DMS53 (cell line): ENCODE measurements around the gene AGER.
A peak's percentile ranks its signal among the peaks of the same experiment; 100 is the strongest.
"Not testable (repeated sequence)": the region's sequence is repeated elsewhere in the genome, so short reads cannot be mapped to it uniquely, and the experiment has no call there.

Experiments
- DNase-seq: peaks from one replicate; lab custom pipeline; 2025; lab: John Stamatoyannopoulos, UW

The AGER gene

DNA sequence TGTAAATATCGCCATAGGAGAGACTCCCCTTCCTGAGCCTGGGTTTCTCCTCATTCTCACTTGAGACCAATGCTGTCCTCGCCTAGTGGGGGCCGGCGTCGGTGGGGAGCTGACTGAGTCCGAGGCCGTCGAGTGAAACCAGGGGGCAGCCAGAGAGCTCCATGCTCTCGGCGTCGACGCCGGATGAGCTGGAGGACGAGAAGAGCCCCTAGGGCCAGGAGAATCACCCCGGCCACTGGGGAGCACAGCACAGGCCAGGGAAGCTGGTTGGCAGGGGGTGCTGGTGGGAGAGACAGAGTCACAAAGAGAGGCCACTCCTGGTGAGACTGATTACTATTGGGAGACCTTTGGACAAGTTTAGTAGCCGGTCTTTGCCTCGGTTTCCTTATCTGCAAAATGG, 14.8 kb upstream of the AGER start:
- DNase-seq: no peak

GRCh38 chr6:32198345-32198696, 14.3 kb upstream of the AGER start:
- DNase-seq: no peak

DNA sequence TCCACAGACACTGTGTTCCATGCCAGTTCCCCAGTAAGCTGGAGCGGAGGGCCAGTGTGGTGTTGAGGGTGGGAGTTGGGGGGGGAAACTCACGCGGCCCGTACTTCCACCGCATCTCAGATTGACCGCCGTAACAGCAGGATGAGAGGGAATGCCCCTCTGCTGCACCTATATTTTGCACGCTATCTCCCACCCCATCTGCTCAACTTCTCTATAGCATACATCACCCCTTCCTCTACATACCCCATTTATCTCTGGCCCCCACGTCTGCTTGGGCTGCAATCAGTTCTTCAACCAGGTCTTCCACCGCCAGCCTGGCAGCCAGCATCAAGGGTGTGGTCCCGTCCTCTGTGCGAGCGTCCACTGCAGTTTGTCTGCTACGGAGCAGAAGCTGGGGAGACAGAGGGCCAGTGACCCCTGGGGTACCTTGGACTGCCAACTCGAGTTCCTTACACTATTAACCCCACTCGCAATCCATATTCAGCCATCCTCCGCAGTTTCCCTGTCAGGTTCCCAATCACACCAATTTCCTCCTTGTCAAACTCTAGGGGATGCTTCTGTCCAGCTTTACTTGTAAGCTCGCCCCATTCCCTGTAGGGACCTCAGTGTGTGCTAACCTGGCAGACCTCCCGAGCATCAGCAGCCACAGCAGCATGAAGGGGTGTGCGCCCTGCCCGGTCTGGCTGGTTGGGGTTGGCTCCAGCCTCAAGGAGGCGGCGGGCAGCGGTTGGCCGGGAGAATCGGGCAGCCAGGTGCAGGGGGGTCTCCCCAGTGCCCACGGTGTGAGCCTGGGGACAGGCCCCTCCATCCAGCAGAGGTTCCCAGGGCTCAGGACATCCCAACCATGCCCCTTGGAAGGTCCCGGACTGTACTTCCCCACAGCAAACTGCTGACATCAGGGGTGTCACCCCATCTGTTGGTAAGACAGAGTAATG, 12.9 kb upstream of the AGER start:
- peak; percentile 66 for DNase-seq

DNA sequence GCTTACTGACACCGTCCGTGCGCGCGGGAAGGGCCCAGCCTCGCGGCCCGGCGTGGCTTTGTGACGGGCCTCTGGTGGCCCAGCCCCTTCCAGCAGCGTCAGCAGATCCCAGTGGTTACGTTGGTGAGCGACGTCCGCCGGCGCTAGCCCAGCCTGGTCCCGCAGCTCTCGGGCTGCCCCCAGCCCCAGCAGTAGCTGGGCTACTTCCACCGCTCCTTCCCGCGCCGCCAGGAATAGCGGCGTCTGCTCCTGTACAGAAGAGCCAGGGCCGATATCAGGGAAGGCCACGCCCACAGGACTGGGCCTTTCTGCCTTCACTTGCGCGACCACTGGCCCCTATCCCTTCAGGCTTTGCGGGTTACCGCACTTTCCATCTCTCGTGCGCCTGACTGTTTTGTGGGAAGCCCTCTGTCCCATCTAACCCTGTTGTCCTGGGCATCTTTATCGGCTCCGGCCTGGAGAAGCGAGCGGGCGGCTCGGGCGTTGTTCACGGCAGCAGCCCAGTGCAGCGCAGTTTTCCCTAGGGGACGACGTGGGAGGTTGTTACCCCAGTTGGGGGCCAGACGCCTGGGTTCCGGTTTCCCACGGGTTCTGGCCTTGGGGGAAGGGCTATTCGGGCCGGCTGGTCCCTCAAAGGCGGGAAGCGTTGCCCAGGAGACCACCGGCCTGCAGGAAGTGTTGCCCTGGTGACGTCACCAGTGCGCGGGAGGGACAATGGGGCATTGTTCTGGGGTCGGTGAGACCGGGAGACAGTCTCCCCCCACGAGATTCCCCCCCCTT, 12.0 kb upstream of the AGER start:
- peak; percentile 91 for DNase-seq

GRCh38 chr6:32195652-32195901, 11.5 kb upstream of the AGER start:
- peak; percentile 100 for DNase-seq

GRCh38 chr6:32194825-32195651, 11.0 kb upstream of the AGER start:
- DNase-seq: peak; percentile 61

- no peak for DNase-seq
Observed at GRCh38 chr6:32194388-32194787, 10.3 kb upstream of the AGER start.

DNA sequence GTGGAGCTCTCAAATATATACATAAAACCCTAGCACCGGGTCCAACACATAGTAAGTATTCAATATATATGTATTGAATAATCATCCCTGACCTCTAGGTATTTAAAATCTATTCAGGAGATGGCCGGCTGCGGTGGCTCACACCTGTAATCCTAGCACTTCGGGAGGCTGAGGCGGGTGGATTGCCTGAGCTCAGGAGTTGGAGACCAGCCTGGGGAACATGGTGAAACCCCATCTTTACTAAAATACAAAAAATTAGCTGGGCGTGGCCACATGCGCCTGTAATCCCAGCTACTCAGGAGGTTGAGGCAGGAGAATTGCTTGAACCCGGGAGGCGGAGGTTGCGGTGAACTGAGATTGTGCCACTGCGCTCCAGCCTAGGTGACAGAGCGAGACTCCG, 9.0 kb upstream of the AGER start:
- not testable (repeated sequence) for DNase-seq

DNA sequence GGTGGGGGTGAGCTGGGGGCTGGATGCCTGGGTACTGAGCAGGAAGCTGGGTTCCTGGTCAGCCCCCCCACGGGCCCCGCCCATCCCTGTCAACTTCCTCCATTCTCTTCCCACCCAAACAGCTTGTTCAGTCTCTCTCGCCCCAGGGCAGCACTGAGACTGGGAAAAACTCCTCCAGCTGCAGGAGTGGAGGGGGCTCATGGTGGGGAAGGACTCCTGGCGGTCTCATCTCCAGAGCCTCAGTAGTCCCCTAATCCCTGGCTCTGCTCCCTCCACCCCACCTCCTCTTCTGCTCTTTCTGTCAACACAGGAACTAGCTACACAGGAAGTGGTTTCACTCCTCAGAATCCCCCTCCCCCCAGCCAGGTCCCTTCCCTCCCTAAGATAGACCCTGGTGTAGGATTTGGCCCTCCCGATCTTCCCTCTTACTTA, 8.6 kb upstream of the AGER start, which contains the start of gene GPSM3:
Gene GPSM3, minus strand, starts transcription at position 36 of the 432 bp plus-strand sequence. CDS start 130 bp downstream, outside the sequence.
- DNase-seq: peak; percentile 35

GRCh38 chr6:32191696-32192607, 7.9 kb upstream of the AGER start:
- DNase-seq: no peak

GRCh38 chr6:32190911-32191677, 7.0 kb upstream of the AGER start:
- DNase-seq: no peak

DNA sequence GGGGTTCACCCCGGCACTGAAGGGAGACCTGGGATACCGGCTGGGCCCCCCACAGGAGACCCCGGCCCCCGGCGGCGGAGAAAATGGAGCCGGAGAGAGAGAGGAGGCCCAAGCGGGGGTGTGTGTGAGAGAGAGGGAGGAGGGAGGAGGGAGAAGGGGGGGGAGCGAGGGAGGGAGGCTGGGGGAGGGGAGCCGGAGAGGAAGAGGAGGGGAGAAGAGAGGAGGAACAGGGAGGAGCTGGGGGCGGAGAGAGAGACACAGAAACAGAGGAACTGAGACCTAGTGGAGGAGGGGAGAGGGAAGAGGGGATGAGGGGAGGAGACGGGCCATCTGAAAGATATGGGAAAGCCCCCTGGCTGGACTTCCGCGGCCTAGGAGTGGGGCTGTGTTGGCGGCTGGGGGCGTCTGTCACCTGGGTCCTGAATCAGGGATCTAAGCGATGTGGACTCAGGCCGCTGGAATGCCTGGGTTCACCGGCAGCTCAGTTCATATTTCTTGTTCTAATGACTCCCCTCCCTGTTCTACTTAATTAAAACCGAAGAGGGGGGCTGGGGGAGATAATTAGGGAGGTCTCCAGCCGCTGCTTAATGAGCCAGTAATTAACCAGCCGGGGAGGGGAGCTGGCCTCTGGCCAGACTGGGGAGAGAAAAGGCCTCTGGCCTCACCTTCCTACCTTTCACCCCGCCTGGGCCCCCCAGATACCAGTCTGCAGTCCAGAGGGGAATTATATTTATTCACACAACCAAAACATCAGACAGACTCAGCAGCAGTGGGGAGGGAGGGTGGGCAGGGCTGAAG, 6.2 kb upstream of the AGER start, which contains the start of gene PBX2:
Gene PBX2, minus strand, starts transcription at position 149 of the 798 bp plus-strand sequence. CDS start 287 bp downstream, outside the sequence.
- peak; percentile 81 for DNase-seq

GRCh38 chr6:32189742-32190053, 5.6 kb upstream of the AGER start:
- no peak for DNase-seq

DNA sequence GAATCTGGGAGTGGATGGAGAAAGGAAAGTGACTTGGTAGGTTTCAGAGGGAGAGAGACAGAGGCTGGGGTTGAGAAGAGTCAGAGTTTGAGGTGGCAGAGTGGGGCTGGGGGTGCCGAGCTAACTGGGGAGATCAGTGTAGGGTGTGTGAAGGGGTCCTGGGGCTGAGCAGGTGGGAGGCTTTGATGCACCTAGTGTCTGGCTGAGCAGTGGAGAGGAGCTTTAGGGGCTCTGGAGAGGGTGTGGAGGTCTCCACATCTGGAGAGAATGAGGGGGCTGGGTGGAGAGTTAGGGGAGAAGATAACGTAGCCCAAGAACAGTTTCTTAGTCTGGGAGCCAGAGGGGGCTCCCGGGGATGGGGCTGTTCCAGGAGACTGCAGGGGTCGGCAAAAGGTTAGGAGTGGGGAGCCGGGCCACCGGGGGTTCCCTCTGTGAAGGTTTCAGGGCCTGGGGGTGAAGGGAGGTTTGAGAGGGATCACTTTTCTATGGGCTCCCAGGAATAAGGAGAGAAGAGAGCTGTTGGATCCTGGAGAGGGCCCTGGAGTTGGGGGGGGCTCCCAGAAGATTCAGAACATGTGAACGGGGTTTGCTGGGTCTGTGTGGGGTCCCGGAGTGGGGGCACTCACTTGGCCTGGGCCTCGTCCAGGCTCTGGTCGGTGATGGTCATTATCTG, 5.2 kb upstream of the AGER start:
- DNase-seq: no peak

DNA sequence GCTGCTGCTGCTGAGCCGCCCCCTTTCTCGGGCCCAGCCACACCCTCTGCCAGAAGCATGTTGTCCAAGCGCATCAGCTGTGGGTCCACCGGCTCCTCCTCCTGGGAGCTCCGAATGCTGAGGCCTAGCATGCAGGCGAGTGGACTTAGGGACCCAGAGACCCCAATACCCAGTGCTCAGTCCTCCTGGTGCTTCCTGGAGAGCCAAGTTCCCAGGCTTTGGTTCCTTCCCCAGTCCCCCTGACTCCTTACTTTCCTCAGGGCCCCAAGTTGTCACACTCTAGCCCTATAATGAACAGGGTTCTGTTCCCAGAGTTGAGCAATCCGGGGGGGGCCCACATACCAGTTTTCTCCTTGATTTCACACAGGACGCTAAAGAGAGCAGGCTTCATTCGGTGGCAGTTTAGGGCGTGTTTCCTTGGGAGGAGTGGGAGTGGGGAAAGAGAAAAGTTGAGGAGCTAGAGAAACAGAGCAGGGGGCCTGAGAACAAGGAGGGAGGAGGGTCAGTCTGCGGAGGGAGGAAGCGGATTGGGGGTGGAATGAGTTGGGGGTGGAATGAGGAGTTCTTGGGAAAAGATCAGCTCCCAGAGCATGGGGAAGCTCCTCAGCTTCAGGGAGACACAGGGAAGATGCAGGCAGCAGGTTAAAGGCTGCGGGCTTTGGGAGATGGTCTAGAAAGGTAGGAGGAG, 4.5 kb upstream of the AGER start:
- no peak for DNase-seq

GRCh38 chr6:32187725-32188380, 3.8 kb upstream of the AGER start:
- not testable (repeated sequence) for DNase-seq

GRCh38 chr6:32187009-32187709, 3.1 kb upstream of the AGER start:
- DNase-seq: peak; percentile 36
